HL-60/S4 treated with retinoic acid at 250 ng/mL for 4 days and 3 days (cell line): ENCODE results near the gene RANBP3.

Experiments
- in situ Hi-C: fragments of 300-500 bp; cut with MboI; formaldehyde crosslinking; loops from 2 replicates; pipeline ENCODE4 v1.7.0; 2022; ENCODE audit warnings: low sequenced_read_pairs

Gene RANBP3

GRCh38 chr19:5908773-5909442, 69.0 kb downstream of the RANBP3 start:
- in situ Hi-C loops: no loop called here

GRCh38 chr19:5907241-5907640, 70.7 kb downstream of the RANBP3 start:
- in situ Hi-C loops: no loop called here

- in situ Hi-C loops: no loop called here
Measured at GRCh38 chr19:5905114-5905778, 72.7 kb downstream of the RANBP3 start.

- in situ Hi-C loops: no loop called here
Measured at GRCh38 chr19:5904352-5905113, 73.4 kb downstream of the RANBP3 start, which contains the start of gene VMAC. VMAC (plus strand) TSS chr19:5904872; CDS start chr19:5904891, 19 bp downstream.

GRCh38 chr19:5903624-5904351, 74.2 kb downstream of the RANBP3 start, which contains the start of gene NDUFA11:
NDUFA11 (minus strand) TSS chr19:5903790; CDS start chr19:5903708, 82 bp downstream.
- in situ Hi-C loops: no loop called here

GRCh38 chr19:5903056-5903623, 74.8 kb downstream of the RANBP3 start:
- in situ Hi-C loops: no loop called here

GRCh38 chr19:5900976-5901375, 77.0 kb downstream of the RANBP3 start:
- in situ Hi-C loops: no loop called here

GRCh38 chr19:5899728-5900526, 78.0 kb downstream of the RANBP3 start:
- in situ Hi-C loops: no loop called here

- in situ Hi-C loops: no loop called here
Measured at GRCh38 chr19:5897189-5897969, 80.6 kb downstream of the RANBP3 start.

- in situ Hi-C loops: no loop called here
Measured at GRCh38 chr19:5896365-5897076, 81.4 kb downstream of the RANBP3 start.

GRCh38 chr19:5895890-5896289, 82.0 kb downstream of the RANBP3 start:
- in situ Hi-C loops: no loop called here

- in situ Hi-C loops: no loop called here
Measured at GRCh38 chr19:5895409-5895808, 82.5 kb downstream of the RANBP3 start.

- in situ Hi-C loops: no loop called here
Measured at GRCh38 chr19:5894704-5895349, 83.1 kb downstream of the RANBP3 start.

GRCh38 chr19:5893907-5894703, 83.8 kb downstream of the RANBP3 start:
- in situ Hi-C loops: no loop called here

GRCh38 chr19:5893296-5893903, 84.5 kb downstream of the RANBP3 start:
- in situ Hi-C loops: no loop called here

GRCh38 chr19:5892772-5893275, 85.1 kb downstream of the RANBP3 start:
- in situ Hi-C loops: no loop called here
